ENCODE data around the gene ADAM12.

Gene ADAM12

DNA sequence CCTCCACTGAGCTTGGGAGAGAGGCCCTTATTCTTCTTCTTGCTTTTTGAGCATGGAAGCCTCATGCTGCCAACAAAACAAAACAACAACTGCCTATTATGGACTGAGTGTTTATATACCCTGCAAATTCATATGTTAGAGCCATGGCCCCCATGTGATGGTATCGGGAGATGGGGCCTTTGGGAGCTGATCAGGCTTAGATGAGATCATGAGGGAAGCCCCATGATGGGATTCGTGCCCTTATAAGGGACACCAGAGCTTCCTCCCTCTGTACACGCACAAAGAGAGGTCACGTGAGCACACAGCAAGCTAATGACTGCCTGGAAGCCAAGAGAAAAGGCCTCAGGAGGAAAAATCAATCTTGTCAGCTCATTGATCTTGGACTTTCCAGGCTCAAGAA, 256.9 kb downstream of the ADAM12 start:
- DNase-seq = no peak

DNA sequence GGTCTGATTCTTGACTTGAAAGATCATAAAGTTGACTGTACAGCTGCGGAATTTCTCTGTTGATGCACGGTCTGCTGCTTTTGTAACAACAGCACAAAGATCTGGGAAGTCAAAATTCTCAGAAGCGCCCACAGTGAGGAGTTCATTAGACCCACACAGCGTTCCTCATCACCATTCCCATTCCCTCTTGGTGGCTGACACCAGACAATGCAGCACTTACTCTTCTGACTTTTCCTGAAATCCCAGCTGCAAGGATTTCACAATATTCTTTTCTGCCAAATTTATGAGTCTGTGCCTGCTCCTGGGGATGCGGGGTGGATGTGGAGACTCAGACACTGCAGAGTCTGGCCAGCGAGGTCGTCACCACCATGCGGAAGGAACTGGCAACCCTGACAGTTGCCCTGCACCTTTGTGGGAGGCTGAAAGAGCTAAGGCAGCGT, 258.0 kb downstream of the ADAM12 start:
- no peak for DNase-seq

DNA sequence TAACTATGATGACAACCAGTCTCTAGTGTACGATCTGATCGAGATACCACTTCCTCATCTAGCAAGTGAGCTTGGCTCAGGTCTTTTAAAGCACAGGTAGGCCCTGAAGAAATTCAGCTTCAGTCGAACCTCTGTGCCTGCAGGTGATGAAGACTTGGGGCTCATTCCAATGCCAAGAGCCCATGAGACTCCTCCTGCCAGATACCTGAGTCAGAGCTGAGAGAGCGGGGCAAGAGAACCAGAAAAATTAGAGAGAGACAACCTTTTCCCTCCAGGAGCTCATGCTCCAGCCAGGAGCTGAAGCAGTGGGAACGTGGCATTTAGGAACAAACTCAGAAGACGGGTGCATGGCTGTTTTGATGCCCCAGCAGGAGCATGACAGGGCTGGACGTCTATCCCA, 259.3 kb downstream of the ADAM12 start:
- no peak for DNase-seq

DNA sequence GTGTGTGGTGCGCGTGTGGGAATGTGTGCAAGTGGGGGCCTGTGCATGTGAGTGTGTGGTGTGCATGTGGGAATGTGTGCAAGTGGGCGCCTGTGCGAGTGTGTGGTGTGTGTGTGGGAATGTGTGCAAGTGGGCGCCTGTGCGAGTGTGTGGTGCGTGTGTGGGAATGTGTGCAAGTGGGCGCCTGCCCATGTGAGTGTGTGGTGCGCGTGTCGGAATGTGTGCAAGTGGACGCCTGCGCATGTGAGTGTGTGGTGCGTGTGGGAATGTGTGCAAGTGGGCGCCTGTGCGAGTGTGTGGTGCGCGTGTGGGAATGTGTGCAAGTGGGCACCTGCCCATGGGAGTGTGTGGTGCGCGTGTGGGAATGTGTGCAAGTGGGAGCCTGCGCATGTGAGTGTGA, 259.7 kb downstream of the ADAM12 start:
- no peak for DNase-seq

DNA sequence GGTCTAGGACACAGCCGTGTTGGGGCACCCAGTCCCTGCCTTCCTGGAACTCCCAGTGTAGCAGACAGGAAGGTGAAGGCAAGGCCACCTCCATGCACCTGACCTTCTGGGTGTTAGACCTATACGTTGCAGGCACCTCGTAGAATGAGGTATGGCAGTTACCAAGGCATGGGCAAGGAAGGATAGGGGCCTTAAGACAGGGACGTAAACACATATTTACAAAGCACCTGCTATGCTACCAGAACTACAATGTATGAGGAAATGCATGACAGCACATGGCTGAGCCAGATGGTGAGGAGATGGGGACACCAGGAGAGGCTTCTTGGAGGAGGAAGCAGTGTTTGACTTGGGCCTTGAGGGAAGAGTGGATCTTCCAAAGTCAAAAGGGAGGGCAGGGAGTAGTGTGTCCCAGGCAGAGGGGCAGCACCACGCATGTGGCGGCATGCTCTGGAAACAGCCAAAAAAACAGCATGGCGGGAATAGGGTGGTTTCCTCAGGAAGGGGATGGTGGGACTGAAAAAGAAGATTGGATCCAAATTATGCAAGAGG, 260.7 kb downstream of the ADAM12 start:
- no peak for DNase-seq

DNA sequence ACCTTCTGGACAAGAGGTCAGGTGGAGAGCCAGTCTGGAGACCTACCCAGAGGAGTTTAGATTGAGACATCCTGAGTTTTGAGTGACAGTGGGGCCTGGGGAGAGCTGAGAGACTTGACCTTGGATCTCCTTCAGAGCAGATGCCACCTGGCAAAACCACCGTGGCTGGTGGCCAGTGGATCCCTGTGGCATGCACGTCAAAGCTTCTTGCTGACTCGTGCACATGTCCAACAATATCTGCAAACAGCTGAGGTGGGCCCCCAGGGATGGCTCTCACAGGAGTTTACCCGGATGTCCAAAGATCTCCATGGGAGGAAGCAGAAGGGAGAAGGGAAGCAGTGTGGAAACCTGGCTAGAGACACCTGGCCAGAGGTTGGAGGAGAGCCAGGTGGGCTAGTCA, 261.4 kb downstream of the ADAM12 start:
- DNase-seq = no peak

DNA sequence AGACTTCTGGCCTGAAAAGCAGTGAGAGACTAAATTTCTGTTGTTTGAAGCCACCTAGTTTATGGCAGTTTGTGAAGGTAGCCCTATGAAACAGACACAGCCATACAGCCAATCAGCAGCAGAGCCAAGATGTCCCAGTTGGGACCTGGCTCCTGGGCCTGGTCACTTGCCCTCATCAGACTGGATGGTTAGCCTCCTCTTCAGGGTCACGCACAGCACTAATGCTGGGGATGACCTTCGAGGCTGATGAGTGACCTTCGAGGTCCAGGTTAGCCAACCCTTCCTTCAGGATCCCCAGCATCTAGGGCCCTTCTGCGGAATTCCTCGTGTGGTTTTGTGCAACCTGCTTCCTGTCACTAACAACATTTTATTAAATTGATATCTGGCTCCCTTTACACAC, 262.3 kb downstream of the ADAM12 start:
- no peak for DNase-seq

DNA sequence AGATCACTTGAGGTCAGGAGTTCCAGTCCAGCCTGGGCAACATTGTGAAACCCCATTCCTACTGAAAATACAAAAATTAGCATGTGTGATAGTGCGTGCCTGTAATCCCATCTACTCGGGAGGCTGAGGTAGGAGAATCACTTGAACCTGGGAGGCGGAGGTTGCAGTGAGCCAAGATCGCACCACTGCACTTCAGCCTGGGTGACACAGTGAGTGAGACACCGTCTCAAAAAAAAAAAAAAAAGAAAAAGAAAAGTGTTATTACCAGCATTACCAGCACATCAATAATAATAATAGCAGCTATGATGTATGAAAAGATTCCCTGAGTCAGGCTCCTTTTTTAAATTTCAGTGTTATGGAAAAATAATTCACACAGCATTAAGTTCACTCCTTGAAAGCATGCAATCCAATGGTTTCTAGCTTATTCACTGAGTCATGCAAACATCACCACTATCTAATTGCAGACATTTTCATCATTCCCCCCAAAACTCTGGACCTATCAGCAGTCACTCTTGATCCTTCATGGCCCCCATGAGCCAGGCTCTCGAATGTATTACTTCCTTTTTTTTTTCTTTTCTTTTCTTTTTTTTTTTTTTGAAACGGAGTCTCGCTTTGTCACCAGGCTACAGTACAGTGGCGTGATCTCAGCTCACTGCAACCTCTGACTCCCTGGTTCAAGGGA, 263.5 kb downstream of the ADAM12 start:
- no peak for DNase-seq

DNA sequence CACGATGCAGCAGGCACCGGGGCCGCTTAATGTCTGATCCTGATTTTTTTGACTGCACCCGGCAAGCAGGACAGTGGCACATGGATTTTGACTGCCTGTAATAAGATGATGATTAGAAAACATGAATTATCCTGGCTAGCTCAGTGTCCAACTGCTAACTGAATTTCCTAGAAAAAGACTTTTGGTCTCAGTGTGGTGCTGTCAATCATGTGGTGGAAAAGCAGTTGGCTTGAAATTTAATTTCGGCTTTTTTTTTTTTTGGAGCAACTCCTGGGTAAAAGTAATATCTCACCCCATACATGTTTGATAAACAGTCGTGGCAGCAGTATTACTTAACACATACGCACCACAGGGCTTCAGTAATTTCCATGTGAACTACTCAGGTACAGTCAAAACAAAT, 264.2 kb downstream of the ADAM12 start:
- no peak for DNase-seq

DNA sequence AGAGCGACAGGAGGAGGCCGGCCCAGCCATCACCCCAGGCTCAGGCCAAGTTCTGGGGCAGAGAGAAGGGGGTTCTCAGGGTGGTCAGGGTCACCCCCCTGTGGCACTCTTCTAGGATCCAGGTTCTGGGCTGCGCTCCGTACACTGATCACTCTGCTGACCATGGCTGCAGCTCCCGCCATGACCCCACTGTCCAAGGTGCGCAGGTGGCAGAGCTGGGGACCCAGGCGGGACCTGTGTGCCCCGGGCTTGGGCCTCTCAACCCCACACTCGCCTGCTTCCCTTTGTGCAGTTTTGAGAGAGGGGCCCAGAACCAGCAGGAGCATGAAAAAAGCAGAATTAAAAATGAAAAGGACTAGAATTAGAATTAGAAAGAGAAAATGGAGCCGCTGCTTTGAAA, 264.8 kb downstream of the ADAM12 start:
- DNase-seq = no peak

DNA sequence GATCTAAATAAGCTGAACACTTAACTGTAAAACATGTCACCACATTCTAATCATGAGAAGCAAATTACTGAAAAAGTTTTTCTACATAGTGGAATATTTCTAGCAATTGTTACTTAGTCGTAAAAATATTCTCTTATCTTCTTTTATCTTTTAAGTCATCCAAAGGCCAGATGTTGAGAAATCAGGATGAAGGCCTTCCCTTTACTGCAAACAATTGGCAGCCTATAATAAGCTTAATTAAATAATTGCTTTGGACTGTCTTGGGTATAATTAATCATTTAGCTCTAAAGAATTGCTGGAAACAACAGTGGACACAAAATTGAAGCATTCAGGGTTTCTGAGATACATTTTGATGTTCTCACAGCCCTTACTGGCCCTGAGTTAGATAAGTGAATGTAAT, 265.4 kb downstream of the ADAM12 start:
- DNase-seq = no peak

DNA sequence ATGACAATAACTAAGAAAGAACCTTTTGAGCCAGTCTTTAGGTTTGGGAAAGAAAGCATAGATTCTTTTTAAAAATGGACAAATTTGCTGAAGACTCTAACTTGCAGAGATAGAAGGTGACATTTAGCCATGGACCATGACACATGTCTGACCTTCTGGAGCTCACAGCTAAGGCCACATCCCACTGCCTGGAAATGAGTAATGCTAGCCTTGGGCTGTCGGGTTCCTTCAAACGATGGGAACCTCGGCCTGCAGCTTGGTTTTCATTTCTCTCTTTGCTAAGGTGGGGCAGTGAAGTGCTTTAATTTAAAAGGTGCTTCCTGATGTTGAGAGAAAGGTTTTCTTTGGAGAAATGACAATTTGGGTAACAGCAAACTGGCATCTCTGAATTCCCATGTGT, 268.7 kb downstream of the ADAM12 start:
- DNase-seq = no peak

DNA sequence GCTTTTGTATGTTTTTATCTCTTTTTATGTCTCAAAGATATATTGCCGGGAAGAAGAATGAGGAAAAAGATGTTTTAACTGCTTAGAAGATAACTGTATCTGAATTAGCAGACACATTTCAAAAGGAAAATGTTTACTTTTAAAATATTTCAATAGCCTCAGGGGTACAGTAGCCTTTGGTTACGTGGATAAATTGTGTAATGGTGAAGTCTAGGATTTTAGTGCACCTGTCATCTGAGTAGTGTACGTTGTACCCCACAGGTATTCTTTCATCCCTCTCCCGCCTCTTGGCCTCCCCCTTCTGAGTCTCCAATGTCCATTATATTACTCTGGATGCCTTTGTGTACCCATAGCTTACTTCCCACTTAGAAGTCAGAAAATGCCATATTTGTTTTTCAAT, 269.8 kb downstream of the ADAM12 start:
- DNase-seq = no peak

DNA sequence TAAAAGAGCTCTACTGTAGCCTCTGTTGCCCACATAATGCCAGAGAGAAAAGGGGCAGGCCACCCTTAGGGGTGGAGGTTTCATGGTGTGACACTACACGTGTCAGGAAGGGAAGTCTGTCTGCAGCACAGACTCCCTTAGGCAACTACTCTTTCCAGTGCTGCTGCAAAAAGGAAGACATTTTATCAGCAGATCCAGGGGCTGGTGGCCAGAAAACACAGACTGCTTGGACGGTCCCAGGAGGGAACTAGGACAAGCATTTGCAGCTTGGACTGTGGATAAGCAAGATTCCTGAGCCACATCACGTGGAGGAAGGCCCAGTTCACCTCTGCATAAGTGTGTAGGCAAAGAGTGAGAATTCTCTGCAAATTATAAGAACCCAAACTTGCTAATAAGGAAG, 271.1 kb downstream of the ADAM12 start:
- DNase-seq = no peak

DNA sequence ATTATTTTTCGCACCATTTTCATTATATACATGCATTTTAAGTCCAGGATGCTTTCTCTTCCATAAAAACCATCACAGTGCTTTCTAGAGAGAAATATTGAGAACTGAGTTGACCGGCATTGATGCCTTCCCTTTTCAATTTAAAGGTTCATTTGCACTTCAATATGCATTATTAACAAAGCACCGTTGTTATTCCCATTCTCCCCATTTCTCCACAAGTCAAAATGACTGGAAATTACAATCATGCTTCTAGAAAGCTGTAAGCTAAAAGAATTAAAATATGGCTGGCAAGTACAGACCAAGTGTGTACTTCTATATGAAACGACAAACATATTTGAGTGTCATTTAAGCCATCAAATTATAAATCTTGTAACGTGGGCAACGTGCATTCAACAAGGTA, 272.4 kb downstream of the ADAM12 start:
- no peak for DNase-seq

DNA sequence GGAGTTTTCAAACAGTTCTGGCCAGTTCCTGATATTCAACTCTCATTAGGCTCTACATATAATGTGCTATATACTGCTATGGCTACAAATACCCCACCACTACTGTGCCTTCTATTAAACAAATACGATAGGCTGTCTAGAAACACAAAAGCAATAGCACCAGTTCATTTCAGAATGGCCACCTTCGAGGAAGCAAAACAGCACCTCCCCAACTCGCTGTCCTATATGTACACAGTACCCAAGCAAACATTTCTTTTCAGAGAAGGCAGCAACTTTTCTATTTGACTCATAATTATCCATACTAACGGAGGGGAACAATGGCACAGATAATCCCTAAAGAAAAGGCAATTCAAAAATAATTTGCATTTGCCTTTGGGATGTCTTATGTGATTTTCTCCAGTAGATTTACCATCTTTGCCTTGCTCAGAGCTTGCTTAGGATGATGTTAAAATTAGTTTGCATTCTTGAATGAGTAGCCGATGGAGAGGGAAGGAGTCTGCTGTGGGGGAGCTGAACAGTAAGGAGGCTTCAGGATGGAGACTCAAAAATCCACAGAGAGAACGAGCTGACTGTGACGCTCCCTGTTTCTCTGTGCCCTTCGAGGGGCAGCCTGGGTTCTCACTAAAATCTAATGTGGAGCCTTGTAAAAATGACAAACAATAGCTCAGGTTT, 273.3 kb downstream of the ADAM12 start:
- DNase-seq = no peak

DNA sequence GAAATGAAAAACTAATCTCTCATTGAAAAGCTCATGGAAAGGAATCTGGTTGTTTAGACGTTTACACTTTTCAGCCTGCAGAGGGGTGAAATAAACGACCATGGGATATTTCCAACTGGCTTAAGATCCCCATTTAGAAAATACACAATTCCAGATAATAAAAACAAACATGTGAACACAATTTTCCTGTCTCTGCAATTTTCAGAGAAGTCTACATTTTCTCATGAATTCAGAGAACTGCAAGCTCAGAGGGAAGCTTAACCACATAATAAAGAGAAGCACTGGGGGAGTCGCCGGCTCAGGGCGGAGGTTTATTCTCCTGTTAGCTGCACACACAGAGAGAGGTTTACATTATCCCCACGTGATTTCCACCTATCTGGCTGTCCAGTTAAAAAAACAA, 276.8 kb downstream of the ADAM12 start:
- no peak for DNase-seq

DNA sequence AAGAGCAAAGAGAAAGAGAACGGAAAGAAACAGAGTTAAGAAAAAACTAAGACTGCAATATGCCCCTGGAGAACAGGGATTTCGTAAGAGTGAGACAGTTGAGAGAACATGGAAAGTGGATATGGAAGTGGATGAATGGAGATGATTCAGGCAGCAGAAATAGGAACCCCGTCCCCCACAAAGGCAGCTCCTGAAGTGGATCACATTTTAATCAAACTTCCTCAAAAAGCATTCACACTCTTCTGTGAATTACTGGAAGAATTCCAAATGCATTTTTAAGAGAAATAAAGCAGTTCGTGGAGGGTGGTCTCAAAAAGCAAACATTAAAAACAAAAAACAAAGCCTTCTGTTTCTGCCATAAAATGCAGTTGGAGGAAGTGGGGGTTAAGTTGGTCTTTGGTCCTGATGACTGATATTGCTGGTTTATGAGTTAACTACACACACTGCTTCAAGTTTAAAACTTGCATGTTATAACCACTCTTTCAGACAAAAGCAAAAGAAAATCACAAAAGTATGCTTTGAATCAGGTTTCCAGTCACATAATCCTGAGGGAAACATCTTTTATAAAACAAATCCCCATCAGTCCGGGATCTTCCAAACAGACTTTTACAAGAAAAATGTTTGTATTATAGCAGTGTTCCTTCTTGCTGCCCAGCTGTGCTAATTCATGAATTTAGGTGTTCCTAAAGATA, 277.6 kb downstream of the ADAM12 start:
- DNase-seq = no peak

DNA sequence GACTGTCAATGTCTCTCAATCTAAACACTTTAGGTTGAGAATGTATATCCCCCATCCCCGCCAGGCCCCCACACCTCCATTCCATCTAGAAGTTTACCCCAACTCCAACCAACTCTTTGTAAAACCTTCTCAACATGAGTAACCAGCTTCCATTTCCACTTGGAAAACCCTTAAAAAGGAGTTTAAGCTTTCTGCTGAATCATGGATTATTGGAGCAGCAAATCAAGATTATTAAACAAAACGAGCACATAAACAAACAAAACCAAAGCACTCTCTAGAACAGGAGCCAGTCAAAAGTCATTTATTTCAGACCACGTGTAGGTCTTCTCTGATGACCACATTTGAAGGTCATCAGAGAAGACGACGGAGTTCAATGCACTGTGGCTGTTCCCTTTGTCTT, 278.4 kb downstream of the ADAM12 start:
- no peak for DNase-seq

DNA sequence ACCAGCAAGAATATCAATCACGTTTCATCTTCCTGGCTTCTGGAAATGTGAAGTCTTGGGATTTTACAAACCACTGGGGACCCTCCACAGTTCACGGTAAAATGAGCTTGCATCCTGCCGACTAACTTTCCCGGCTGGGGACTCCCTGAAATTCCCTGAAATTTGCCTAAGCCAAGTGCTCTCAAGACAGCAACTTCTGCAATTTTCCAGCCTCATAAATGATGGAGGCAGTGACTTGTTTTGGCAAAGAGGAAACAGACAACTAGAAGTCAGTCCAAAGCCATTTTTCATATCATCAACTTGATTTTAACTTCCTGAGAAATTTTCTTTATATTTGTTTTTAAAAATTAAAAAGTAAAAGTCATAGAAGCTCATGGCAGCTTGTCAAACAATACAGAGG, 279.6 kb downstream of the ADAM12 start:
- no peak for DNase-seq

DNA sequence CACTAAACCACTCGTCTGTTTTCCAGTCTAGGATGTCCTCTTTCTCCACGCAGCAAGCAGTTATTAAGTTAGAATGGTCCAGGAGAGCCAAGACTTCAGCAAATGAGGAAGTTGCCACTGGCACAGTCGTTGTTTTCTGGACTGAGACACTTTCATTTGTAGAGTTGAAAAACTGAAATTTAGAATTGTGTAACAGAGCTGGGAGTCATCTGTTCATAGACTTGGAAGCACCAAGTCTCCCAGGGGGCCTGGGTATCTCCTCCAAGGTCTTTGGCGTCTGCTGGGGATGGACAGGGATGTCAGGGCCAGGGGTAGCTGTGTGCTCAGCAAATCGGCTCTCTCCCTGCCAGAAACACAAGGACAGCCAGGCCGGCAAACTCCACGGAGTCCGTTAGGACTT, 283.5 kb downstream of the ADAM12 start:
- no peak for DNase-seq

DNA sequence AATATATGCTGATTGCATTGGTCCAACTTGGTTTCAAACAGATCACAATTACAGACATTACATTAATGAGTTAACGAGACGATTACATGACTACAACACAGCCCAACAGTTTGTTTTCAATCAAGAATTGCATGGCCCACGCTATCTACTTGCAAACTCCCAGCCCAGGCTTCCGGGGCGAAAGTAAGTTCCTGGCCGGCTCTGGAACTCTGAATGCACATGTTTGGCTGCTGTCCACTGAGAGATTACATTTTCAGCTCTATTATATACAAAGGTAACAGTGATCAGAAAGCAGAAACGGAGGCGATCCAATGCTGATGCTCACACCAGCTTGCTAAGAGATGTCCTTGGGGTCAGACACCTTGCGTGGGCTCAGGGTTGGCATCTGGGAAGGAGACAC, 285.6 kb downstream of the ADAM12 start:
- no peak for DNase-seq

DNA sequence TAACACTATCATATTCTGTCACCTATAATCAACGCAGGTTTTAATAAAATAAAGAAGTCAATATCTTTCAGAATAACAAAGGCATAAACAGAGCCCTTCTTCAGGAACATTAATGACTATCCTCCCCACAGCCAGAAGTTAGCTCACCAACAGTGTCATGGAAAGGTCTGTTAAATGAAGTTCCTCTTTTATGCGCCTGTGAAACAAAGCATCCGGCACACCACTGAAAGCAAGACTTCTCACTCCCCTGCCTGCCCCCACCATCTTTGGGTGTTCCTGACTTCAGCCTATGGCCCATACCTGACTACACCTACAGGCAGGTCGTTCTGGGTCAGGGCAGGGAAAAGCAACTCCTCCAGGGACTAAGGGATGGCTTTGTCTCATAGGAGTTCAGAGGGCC, 286.5 kb downstream of the ADAM12 start:
- DNase-seq = no peak

DNA sequence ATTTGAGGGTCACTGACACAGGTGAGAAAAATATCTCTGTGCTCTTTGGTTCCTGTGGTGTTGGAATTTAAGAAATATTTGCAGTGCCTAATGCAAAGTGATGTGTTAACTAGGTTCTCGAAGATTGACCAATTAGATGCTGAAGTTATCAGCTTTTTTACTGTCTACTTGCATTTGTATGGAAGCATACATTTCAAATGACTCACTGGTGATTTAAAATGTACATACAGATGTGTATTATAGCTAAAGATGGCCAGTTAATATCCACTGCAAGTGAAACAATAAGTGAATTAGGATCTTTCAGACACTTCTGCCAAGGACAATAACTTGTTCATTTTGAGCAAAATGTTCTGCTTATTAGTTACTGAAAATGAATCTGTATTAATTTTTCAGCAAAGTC, 287.0 kb downstream of the ADAM12 start:
- DNase-seq = no peak

Data from RPMI8226 (cell line).